Liver (tissue), 3 donors: Measurements from ENCODE around the gene CCDC74A.

Experiments used
- FOXA1 ChIP-seq: IDR thresholded peaks from 2 replicates; pipeline ENCODE4 v1.6.1; 2016; ENCODE audit warnings: antibody characterized with exemption
- JUND ChIP-seq, 2 donors: IDR thresholded peaks; 2 replicates each; pipeline ENCODE4 v1.6.1; 2016; ENCODE audit warnings: antibody characterized with exemption in 2 of 2
- TF ChIP-seq, protein P1 (sequence below): fragments of 150-350 bp; IDR thresholded peaks from 2 replicates; pipeline ENCODE4 v1.5.1; 2017; ENCODE audit warnings: improper control_type of control experiment, low read depth, low read length; ENCODE audit not compliant: missing input control
- TF ChIP-seq, protein P2 (sequence below): IDR thresholded peaks from 2 replicates; pipeline ENCODE4 v1.6.1; 2016; ENCODE audit warnings: antibody characterized with exemption
- donor health status: healthy.
- donor health status: healthy.

DNA sequence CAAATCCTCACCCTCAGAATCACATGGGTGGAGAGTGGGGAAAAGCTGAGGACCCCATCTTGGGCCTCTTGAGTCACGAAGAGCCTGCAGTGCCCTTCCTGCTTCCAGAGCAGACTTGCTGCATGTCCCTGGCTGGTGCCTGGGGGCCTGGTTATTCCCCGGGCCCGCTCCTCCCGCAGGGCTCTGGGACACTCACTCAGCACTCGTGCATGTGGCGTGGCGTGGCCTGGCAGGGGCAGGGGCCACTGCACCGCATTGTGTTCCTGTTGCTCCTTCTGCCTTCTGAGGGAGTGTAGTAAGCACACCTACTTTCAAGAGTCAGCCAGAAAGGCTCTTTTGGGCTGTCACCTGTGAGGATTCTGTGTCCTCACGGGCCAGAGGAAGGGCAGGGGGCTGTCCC, 18.1 kb upstream of the CCDC74A start:
- no peak for TF ChIP-seq FOXA1
- TF ChIP-seq, protein P1, sequence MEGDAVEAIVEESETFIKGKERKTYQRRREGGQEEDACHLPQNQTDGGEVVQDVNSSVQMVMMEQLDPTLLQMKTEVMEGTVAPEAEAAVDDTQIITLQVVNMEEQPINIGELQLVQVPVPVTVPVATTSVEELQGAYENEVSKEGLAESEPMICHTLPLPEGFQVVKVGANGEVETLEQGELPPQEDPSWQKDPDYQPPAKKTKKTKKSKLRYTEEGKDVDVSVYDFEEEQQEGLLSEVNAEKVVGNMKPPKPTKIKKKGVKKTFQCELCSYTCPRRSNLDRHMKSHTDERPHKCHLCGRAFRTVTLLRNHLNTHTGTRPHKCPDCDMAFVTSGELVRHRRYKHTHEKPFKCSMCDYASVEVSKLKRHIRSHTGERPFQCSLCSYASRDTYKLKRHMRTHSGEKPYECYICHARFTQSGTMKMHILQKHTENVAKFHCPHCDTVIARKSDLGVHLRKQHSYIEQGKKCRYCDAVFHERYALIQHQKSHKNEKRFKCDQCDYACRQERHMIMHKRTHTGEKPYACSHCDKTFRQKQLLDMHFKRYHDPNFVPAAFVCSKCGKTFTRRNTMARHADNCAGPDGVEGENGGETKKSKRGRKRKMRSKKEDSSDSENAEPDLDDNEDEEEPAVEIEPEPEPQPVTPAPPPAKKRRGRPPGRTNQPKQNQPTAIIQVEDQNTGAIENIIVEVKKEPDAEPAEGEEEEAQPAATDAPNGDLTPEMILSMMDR, result no peak
- no peak for TF ChIP-seq JUND (IDR thresholded peaks at IDR 0.05)
- TF ChIP-seq, protein P2, sequence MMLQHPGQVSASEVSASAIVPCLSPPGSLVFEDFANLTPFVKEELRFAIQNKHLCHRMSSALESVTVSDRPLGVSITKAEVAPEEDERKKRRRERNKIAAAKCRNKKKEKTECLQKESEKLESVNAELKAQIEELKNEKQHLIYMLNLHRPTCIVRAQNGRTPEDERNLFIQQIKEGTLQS, result no peak
